GM21390 (cell line): ENCODE data around the gene GLRX.
A peak's percentile ranks its signal among the peaks of the same experiment; 100 is the strongest.

Experiments
- ATAC-seq: cut with Tn5 transposase; IDR thresholded peaks from one replicate; pipeline ENCODE4 v1.9.1; 2021; ENCODE audit not compliant: unreplicated experiment

The GLRX gene, protein sequence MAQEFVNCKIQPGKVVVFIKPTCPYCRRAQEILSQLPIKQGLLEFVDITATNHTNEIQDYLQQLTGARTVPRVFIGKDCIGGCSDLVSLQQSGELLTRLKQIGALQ

DNA sequence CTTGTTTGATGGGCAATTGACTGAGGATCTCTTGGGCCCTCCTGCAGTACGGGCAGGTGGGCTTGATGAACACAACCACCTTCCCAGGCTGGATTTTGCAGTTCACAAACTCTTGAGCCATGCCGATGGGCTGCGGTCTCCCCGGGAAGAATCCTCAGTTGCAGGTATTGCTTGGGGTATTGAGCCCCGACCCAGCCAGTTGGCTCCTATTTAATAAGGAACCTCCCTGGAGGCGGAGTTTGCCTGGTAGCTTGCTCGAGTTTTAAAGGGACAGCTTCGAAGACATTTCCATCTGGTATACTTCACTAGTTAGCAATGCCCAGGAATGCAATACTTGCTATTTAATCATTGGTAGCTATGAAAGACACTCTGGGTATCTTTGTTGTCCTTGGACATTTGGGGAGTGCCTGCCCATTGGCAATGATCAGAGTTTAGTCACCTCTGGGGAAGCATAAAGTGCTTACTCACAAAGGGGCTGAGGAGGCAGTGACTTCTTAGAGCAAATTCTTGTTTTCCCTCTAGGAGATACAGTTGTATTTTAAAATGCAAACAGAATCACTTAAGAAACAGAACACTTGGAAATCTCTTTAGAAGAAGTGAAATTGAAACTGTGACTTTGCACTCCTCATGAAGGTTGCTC, at the start of gene GLRX:
Gene GLRX (minus strand): TSS at position 185 of the 640 bp plus-strand sequence. CDS start 64 bp downstream, at position 121.
- ATAC-seq = peak; percentile 40

DNA sequence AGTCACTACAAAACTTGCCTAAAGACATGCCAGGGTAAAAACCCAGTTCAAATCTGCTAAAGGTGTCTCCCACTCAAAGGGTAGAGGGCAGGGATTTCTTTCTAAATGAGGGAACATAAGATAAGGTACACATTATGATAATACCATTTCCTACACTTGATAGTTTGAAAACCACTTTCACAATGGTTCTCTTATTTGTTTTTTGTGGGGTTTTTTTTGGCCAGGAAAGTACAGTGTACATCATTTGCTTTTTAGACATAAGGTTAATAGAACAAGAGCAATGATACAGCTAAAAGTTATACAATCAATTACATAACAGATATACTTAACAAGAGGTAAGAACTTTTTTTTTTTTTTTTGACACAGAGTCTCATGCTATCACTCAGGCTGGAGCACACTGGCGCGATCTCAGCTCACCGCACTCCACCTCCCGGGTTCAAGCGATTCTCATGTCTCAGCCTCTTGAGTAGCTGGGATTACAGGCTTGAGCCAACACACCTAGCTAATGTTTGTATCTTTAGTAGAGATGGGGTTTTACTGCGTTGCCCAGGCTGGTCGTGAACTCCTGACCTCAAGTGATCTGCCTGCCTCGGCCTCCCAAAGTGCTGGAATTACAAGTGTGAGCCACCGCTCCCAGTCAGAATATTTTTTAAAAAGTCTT, 48.8 kb upstream of the GLRX start:
- ATAC-seq = no peak

DNA sequence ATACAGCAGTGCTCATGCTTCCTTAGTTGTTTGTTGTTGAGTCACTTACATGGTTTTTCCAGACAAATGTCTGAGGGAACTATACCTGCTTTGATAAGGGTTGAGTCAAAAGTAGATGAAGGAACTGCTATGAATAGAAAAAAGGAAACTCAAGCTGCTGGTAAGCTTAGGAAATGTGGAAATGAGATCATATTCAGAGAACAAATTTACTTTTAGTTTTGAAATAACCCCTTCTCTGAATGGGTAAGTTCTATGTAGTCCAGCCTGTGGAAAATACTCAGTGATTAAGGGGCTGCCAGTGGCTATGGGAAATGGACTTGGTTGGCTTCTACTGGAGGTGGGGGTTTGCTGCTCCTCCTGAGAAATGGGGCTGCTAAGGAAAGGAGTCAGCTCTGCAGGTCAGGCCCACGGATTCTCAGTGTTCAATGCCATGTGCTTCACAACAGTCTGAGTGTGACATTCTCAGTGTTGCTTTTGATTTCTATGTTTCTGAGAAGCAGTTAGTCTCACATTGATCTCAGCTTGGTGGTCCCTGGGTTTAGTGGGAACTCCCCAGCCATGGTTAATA, 47.7 kb upstream of the GLRX start:
- ATAC-seq = peak; percentile 64

DNA sequence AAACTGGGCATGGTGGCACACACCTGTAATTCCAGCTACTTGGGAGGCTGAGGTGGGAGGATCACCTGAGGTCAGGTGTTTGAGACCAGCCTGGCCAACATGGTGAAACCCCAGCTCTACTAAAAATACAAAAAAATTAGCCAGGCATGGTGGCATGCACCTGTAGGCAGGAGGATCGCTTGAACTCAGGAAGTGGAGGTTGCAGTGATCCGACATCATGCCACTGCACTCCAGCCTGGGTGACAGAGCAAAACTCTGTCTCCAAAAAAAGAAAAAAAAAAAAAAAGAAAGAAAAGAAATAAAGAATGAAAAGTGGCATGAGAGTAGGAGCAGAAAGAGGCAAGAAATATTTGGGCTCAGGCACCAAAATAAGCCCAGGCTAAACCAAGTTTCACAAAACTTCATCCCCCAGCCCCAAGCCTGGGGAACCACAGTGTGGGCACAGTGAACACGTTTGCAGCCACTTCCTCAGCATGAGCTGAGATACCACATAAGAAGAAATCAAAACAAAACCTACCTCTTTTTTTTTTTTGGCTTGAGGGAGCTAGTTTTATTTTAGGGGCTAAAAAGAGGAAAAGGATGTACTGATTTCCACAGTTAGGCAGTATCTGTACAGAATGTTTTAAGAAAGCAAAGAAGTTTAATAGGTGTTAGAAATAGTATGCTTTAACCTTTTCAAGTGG, 46.8 kb upstream of the GLRX start:
- peak; percentile 53 for ATAC-seq

DNA sequence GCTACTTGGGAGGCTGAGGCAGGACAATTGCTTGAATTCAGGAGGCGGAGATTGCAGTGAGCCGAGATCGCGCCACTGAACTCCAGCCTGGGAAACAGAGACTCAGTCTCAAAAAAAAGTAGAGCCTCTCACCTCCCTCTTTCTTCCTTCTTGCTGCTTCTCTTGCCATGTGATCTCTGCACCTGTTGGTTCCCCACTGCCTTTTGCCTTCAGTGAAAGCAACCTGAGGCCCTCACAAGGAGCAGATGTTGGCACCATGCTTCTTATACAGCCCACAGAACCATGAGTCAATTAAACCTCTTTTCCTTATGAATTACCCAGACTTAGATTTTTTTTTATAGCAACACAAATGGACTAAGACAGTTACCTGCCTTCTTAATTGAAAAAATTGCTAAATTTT, 45.6 kb upstream of the GLRX start:
- no peak for ATAC-seq

DNA sequence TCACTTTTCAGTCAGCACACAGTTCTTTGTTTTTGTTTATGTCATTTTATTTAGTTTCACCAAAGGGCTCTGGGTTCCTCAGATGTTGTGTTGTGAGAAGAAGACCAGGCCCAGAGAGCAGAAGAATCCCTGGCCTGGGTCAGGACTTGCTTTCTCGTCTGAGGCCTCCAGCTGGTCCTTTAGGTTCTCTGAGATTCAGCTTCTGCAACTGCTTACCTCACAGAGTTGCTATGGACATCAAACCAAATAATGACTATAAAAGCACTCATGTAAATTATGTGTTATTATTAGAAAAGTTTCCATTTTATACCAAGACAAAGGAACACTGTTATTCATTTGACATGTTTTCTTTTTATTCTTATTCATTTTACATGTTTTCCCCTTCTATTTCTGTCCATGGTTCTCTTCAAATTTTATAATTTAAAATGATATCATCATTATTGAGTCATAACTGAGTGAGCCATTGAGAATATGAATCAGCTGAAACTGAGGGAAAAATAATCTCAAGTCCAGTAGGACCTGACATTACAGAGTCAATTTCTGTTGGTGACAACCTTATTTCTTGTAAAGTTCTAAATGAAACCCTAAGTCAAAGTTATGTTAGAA, 44.0 kb upstream of the GLRX start:
- ATAC-seq = no peak

DNA sequence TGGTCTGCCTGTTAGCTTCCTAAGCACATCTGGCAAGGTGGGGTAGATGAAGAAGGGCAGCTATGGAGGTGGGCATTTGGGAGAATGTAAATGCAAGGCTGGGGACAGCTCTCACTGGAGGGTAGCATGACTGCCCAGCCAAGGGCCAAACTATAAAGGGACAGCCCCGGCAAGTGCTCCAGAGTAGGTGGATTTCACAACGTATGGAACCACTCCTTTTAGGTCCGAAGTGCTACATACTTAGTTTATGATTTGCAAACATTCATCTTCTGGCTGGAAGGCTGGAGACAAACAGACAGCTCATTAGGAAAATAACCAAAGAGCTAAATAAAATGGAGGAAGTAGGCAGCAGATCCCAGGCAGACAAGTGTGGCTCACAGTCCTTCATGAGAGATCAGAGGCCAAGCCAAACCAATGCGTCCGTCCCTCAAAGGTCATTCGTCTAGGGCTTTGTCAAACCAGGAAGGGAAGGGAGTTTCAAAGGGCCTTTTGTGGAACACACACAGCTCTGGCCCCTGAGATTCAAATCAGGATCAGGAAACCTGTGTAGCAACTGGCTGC, 42.5 kb upstream of the GLRX start:
- ATAC-seq = no peak

DNA sequence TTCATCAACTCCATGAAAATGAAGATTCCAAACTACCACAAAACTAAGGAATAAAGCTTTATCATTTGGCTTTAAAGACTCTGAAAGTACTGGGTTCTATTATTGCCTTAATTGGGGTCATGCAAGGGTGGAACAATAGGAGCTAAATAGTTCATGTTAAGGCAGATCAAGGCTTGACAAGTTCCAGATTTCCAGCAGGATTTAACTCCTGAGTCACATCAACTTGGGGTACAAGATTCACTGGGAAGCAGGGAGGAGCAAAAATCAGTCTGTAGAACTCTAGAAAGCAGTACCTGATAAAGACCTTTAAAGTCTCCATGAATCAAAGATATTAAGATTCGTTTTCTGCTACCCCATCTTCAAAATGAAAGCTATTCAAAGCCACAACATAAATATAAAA, 41.9 kb upstream of the GLRX start:
- no peak for ATAC-seq

DNA sequence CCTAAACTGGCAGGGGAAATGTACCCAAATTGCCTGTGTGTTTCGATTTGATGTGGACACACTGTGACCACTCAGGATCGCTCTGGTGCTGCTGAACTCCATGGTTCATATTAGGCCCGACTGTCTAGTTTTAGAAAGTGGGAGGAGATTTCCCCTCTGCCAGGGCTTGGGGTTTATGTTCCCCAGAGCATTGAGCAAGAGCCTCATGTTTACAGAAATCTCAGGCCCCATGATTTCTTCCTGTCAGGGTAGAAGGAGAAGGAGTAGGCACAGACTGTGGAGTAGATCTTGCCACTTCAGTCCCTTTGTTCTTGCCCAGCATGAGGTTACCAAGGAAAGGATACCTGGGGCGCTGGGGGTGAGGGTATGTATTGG, 40.8 kb upstream of the GLRX start:
- ATAC-seq = no peak

DNA sequence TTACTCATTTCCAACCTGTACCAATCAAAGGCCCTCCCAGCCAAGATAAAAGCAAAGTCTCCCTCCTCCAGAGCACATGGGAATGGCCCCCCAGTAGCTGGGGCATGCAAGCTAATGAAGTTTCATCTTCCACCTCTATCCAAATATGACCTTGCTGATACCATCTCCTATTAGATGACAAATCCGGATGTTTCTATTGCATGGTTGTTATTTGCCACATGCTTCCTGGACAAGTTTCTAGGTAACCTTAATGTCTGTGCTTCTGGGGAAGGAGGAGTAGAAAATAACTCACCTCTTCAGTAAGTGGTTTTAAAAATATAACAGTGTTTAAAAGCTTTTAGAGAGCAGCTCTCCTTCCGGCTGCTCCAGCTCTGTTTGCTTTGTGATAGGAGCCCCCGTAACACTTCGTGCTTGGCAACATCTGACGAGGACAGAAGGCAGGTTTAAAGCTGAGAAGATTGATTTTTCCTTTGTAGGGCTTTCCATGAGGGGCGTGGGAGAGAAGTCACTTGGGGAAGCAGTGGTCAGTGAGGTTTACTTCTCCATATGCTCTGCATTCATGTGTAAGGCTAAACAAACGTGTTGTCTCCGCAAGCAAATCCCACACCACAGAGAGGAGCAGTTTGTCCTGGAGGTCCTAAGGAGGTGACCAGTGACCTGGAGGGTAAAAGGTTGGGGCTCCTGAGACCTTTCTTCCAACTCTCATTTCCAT, 40.3 kb upstream of the GLRX start:
- no peak for ATAC-seq

DNA sequence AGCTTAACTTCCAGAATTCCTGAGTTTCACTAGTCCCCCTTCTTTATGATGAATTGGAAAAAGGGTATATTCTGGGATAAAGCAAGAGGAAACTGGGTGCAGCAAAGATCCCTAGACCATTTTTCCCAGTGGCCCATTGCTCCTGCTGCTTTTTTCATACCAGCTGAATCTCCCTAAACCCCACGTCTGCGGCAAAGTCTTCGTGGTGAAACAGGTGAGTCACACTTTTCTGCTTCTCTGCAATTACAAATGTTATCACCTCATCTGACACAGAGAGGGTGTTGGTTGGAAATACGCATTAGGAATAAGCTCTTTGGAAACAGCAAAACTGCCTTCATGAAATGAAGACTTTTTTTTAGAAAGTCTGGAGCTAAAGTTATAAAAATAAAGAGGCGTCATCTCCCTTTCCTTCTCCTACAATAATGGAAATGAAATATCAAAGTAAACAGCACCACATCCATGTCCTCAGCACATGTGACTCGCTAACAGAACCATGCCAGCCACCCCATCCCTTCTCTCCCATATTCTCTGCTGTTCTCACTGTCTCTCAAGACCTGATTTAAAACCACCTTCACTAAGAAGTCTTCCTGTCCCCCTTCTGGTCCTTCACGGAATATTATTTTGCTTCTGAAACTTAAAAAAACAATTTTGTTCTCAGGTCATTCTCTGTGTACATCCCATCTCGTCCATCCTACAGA, 39.5 kb upstream of the GLRX start:
- ATAC-seq = no peak

DNA sequence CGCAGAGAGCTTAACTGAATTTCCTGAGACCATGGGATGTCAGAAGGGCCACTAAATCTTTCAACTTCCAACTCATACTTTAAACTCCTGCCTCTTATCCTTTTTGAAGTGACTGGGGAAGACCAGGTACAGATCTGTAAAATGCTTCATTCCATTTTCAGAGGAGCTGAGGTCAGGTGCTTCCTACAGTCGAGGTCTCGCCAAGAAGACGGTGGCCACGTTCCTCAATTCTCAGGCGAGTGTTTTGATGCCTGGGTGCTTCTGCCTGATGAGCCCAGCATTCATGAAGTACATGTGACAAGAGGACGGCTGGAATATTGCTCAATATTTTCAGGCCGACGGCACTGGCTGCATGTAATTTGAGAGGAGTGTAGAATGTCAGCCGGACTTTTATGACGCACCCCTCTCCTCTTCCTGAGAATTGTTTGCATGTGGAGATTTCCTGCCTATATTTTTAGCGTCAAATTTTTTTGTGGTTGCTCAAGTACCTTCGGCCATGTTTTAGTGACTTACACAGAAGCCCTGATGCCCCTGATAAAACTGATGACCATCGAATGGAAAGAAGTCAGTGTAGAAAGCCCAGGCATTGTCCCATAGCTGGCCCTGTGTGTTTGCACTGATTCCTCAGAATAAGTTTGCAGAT, 38.8 kb upstream of the GLRX start:
- no peak for ATAC-seq

DNA sequence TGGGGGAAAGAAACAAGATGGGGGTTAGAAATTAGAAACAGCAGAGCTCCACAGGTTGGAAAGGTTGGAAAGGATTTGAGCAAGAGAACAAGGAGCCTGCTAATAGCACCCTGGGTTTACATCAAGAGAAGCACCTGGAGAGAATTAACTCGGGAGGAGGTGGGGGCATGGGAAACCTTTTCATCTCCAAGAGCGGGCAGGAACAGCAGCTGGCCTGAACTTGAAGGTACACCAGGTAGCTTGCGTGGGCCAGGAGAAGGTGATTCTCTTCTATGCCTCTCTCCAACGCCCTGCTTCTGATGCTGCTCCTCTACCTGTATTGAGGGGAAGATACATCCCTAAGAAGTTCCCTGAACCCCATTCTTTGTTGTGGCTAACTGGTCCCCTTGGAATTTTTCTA, 37.1 kb upstream of the GLRX start:
- ATAC-seq = no peak

DNA sequence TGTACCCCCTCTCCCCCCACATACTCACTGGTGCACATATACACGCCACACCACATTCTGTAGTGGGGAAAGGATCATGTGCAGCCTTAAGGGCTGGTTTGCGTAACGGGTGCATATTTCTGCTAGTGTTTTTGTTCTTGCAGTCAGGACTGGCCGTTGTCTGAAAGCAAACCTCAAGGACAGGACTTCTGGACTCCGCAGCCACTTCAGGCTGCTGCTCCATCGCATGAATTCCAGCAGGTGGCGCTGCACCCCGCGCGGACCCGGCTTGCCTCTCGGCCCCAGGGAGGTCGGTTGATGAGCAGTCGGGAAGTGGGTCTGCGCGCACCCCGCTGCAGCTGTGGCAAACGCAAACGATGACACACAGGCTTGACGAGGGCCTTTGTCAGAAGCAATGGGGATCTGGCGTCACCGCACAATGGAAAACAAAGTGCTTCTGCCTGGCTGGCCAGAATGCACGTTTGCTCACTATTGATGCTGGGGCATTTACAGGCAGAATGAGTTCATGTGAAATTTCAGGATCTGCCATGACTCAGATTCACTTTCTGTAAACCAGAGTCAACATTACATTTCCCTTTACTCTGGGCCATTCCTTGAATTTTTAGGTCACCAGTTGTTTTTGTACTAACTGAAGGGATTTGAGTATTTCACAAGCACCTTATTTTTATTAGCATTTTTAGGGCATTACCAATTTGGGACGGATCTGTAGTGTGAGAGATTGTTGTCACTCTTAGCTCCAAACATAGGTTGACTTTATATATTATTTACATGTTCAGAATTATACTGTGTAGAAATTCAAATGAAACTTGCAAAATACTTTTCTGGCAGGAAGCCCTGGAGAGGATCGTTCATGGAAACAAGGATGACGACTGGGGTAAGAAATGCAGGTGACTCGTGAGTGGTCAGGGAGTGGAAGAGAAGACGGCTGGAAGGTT, 36.4 kb upstream of the GLRX start:
- peak; percentile 81 for ATAC-seq

DNA sequence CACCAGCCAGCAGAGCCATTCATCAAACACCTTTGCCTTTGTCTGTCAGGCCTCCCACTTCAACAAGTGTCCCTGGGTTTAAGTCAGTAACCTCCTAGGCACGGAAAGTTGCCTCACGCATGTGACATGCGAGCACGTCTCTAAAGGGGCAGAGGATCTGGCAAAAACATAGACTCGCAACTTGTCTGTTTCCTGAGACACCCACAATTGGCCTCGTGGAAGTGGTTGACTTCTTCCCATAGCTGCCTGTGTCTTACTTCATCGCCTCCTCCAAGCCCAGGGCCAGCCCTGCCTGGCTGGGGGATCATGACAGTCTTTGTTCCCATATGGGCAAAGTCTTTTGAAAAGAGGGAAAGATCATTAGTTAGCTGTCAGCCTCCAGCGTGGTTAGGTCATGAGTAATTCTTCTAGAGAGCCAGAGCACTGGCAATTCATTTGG, 35.5 kb upstream of the GLRX start:
- ATAC-seq = no peak

DNA sequence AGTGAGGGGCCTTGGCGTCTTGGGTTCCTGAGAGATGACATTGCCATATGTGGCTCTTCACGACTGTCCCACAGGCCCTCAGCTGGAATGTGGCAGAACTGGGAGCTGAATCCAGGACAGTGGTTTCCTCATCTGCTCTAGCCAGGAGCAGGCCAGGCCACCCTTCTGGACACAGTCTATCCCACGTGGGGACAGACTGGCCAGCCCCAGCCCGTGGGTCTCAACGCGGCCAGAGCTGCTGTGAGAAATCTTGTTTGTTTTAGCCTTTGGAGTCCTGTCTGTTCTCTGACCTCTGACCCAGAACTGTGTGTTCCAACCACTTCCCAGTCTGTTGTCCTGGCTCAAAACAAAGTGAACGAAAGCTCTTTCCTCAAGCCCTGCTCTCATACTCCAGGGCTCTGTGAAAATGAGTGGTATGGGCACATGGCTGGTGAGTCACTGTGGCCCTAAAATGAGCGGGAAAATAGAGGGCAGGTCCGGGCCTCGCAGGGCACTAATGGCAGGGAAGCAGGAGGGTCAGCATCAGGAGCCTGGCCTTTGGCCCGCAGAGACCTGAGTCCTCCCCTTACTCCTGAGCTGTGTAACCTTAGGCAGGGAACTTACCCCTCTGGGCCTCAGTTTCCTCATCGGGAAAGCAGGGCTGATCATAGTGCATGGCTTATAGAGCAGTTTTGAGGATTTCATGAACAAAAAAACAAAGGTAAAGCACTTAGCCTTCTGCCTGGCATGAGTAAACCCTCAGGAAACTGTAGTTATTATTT, 34.8 kb upstream of the GLRX start:
- no peak for ATAC-seq

DNA sequence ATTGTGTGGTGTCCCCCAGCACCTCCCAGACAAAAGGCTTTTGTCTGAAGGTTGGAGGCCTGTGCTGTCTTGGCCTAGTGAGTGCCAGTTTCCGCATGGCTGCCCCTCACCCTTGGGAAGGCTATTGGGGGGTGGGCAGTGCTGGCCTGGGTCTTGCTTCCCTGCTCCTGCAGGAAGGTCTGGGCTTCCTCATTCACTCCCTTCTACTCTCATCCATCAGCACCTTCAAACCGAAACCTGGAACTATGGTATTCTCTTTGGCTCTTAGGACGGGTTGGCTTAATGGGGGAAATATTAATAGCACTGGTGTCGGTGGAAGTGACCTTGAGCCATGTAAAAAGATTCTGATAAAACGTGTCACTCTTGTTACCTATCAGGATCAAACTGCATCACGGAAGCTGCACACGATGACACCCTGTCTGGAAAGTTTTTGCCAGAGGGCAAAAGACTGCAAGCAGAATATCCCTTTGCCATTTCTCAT, 34.0 kb upstream of the GLRX start:
- ATAC-seq = no peak
